Measurements from ENCODE around the gene OR10V1. TPM values are rescaled to one million over a fixed set of nuclear protein-coding genes. Genes with fewer than 3 reads are reported as not detected.

OR10V1 gene
- total and polyA plus RNA-seq, 9 of the 15 experiments (the other 6 are each of a cell fraction or from before 2014, with no cell fraction given): not detected

DNA sequence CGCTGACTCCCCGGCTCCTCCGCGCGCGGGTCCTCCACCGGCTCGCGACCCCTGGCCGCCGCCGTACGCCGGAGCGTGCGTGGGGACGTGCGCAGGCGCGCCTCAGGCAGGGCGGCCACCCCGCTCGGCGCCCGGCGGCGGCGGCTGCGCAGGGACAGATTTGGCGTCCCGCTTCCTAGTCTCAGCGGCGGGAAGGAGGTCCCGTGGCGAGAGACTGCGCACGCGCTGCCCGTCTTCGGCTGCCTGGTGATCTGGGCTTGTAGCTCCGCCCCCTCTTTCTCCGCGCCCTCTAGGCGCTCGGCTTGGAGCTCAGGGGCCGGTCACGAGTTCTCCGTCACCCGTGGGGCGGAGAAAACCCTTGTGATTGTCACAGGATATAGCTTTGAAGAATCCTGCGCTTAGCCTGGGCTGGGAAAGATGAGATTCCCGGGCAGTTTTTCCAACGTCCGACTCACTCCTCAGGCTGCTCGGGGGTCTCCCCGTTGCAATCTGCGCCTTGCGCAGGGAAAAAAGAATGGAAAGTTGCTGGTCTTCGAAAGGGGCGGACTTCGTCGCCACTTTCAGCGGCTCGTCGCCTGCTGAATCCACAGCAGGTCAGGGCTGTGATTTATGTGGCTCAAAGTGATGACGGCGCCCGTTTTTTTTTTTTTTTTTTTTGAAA, 44.6 kb downstream of the OR10V1 start, which contains the start of gene PATL1 (continued):
- TF ChIP-seq, protein P1, sequence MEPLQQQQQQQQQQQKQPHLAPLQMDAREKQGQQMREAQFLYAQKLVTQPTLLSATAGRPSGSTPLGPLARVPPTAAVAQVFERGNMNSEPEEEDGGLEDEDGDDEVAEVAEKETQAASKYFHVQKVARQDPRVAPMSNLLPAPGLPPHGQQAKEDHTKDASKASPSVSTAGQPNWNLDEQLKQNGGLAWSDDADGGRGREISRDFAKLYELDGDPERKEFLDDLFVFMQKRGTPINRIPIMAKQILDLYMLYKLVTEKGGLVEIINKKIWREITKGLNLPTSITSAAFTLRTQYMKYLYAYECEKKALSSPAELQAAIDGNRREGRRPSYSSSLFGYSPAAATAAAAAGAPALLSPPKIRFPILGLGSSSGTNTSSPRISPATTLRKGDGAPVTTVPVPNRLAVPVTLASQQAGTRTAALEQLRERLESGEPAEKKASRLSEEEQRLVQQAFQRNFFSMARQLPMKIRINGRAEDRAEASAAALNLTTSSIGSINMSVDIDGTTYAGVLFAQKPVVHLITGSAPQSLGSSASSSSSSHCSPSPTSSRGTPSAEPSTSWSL (CRISPR knock-in tag; IDR thresholded peaks at IDR 0.05; ENCODE audit: borderline replicate concordance): no peak
- TF ChIP-seq MYC (IDR thresholded peaks at IDR 0.05; ENCODE audit: low read depth, low read length) (peak; percentile 36; the same call in 1 of the 2 replicates), MYC (CRISPR knock-in tag; IDR thresholded peaks at IDR 0.05; ENCODE audit: borderline replicate concordance, low read depth) (0 out of 2 replicates have a peak, but pooled peaks have one; percentile 22), CHD1 (IDR thresholded peaks at IDR 0.05; ENCODE audit: low read length) (no peak), RAD51 (IDR thresholded peaks at IDR 0.05; ENCODE audit: borderline replicate concordance, low read depth) (peak; percentile 79), TCF15 (CRISPR knock-in tag; IDR thresholded peaks at IDR 0.05) (no peak), NFRKB (IDR thresholded peaks at IDR 0.05; ENCODE audit: low read depth) (peak; percentile 35; the same call in 1 of the 2 replicates), ZNF311 (CRISPR knock-in tag; IDR thresholded peaks at IDR 0.05) (no peak), ZBTB9 (CRISPR knock-in tag; IDR thresholded peaks at IDR 0.05) (0 out of 2 replicates have a peak, but pooled peaks have one; percentile 28), ILF3 (IDR thresholded peaks at IDR 0.05; ENCODE audit: borderline replicate concordance) (no peak), CBFA2T3 (IDR thresholded peaks at IDR 0.05) (0 out of 2 replicates have a peak, but pooled peaks have one; percentile 28), GTF2A2 (tag; IDR thresholded peaks at IDR 0.05) (no peak), CHCHD3 (CRISPR knock-in tag; IDR thresholded peaks at IDR 0.05) (no peak), NFATC3 (IDR thresholded peaks at IDR 0.05) (no peak), NR2F6 (CRISPR knock-in tag; IDR thresholded peaks at IDR 0.05) (no peak), SREBF2 (CRISPR knock-in tag; IDR thresholded peaks at IDR 0.05) (no peak), KDM2B (CRISPR knock-in tag; IDR thresholded peaks at IDR 0.05) (no peak), SPI1 (IDR thresholded peaks at IDR 0.05; ENCODE audit: borderline replicate concordance, low read depth, low read length) (no peak), BRD4 (IDR thresholded peaks at IDR 0.05) (no peak), PHB2 (IDR thresholded peaks at IDR 0.05; ENCODE audit: low read depth) (no peak), ZNF589 (CRISPR knock-in tag; IDR thresholded peaks at IDR 0.05; ENCODE audit: low read depth) (peak; percentile 80)
- TF ChIP-seq, protein P2, sequence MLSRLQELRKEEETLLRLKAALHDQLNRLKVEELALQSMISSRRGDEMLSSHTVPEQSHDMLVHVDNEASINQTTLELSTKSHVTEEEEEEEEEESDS (CRISPR knock-in tag; IDR thresholded peaks at IDR 0.05): no peak
